ENCODE measurements around the gene LMOD1.
A peak's percentile ranks its signal among the peaks of the same experiment; 100 is the strongest.
"Not testable (repeated sequence)": the region's sequence is repeated elsewhere in the genome, so short reads cannot be mapped to it uniquely, and the experiment has no call there.

Gene LMOD1

DNA sequence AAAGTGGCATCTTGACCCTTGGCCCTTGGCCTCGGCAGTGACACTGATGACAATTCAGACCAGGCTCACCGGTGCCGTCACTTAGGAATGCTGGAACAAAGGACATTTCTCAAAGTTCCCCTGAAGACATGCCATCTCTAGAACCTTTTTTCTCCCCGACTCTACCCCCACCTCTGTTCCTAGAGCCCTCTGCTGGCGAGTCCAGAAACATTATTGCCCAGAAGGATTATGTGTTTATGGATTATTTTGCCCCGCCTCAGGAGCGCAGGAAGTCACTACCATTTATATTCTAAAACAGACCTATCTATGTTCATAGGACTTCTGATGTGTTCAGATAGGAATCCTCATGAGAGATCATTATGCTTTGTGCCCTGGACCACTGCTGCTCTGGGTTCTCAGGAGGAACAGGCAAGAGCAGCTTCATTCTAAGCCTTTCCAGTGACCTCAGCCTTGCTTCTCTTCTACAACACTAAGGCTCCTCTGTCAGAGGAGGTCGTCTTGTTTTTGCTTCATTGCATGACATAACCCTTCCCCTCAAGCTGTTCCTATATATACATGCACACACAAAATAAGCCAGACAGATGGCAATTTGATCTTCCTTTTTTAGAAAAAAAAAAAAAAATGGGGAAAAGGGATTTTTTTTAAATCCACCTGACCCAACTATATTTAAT lies 70.1 kb downstream of the LMOD1 start:
- TF ChIP-seq, protein P1, sequence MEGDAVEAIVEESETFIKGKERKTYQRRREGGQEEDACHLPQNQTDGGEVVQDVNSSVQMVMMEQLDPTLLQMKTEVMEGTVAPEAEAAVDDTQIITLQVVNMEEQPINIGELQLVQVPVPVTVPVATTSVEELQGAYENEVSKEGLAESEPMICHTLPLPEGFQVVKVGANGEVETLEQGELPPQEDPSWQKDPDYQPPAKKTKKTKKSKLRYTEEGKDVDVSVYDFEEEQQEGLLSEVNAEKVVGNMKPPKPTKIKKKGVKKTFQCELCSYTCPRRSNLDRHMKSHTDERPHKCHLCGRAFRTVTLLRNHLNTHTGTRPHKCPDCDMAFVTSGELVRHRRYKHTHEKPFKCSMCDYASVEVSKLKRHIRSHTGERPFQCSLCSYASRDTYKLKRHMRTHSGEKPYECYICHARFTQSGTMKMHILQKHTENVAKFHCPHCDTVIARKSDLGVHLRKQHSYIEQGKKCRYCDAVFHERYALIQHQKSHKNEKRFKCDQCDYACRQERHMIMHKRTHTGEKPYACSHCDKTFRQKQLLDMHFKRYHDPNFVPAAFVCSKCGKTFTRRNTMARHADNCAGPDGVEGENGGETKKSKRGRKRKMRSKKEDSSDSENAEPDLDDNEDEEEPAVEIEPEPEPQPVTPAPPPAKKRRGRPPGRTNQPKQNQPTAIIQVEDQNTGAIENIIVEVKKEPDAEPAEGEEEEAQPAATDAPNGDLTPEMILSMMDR (IDR thresholded peaks at IDR 0.05; ENCODE audit: insufficient read depth, low read length, missing control alignments) = peak; percentile 29
- no peak overlapping the region for H3K4me3 ChIP-seq (ENCODE audit: low read depth, low read length)
- DNase-seq (ENCODE audit: low read depth, low spot score) = no peak
- POLR2A ChIA-PET = no interaction called here
- CTCF ChIA-PET = interaction anchor here (0.6 to 12.5 kb wide), 6 partner anchors 7 to 95 kb away, joined by 3 to 244 read pairs (median 10); no protein-coding TSS in a partner anchor

DNA sequence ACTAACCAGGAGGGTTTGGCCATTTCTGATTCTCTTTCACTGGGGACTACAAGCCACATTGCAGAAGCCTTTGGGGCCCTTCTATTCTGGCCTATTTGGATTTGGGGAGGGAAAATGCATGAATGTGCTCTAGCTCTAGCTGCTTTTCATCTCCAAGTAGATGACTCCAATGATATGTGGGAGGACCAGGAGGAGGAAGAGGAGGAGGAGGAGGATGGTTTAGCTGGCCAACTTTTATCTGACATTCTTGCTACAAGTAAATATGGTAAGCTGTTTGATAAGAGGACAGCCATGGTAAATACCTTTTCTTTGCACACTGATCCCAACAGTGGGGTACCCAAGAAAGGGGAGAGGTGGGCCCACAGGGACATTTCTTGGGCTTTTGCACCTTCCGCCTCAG lies 71.7 kb downstream of the LMOD1 start:
- H3K4me3 ChIP-seq (ENCODE audit: low read depth, low read length) = no peak overlapping the region
- ChIA-PET POLR2A (interaction anchor here (0.6 to 1.1 kb wide), 2 partner anchors 8 to 25 kb away, joined by 3 read pairs; no protein-coding TSS in a partner anchor), CTCF (interaction anchor here (1.1 to 12.5 kb wide), 9 partner anchors 10 to 315 kb away, joined by 3 to 244 read pairs (median 3); no protein-coding TSS in a partner anchor)
- TF ChIP-seq, protein P1 (IDR thresholded peaks at IDR 0.05; ENCODE audit: insufficient read depth, low read length, missing control alignments) = no peak
- no peak for DNase-seq (ENCODE audit: low read depth, low spot score)

DNA sequence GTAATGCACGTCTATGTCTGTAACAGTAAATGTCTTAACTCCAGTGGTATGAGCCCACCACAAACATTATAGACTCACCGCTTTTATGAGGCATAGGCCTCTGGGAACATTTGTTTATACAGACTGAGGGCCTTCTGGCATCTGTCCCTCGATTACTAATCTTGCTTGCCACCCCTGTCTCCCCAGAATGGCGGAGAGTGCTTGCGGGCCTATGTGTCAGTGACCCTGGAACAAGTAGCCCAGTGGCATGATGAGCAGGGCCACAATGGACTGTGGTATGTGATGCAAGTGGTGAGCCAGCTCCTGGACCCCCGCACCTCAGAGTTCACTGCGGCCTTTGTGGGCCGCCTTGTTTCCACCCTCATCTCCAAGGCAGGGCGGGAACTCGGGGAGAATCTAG lies 76.0 kb downstream of the LMOD1 start:
- H3K4me3 ChIP-seq (ENCODE audit: low read depth, low read length) = no peak overlapping the region
- no peak for DNase-seq (ENCODE audit: low read depth, low spot score)
- TF ChIP-seq, protein P1 (IDR thresholded peaks at IDR 0.05; ENCODE audit: insufficient read depth, low read length, missing control alignments) = no peak
- ChIA-PET POLR2A (no interaction called here), CTCF (interaction anchor here (1.1 to 7.5 kb wide), 5 partner anchors 10 to 336 kb away, joined by 3 to 92 read pairs (median 4); no protein-coding TSS in a partner anchor)

DNA sequence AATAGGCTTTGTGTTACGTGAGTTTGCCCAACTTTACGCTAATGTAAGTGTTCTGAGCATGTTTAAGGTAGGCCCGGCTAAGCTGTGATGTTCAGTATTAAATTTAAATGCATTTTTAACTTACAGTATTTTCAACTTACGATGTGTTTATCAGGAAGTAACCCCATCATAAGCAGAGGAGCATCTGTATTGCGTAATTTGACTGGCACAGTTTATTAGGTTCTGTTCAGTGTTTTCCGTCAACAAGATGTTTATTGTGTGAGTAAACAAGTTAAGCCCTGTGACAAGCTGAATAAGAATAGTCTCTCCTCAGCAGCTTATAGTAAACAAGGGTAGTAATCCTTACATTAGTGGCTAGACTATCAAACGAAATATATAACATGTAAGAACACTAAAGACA lies 84.9 kb downstream of the LMOD1 start:
- ChIA-PET CTCF (interaction anchor here (1.4 to 3.6 kb wide), 2 partner anchors 11 to 16 kb away, joined by 6 to 17 read pairs; no protein-coding TSS in a partner anchor), POLR2A (no interaction called here)
- no peak overlapping the region for H3K4me3 ChIP-seq (ENCODE audit: low read depth, low read length)
- no peak for DNase-seq (ENCODE audit: low read depth, low spot score)
- TF ChIP-seq, protein P1 (IDR thresholded peaks at IDR 0.05; ENCODE audit: insufficient read depth, low read length, missing control alignments) = no peak

DNA sequence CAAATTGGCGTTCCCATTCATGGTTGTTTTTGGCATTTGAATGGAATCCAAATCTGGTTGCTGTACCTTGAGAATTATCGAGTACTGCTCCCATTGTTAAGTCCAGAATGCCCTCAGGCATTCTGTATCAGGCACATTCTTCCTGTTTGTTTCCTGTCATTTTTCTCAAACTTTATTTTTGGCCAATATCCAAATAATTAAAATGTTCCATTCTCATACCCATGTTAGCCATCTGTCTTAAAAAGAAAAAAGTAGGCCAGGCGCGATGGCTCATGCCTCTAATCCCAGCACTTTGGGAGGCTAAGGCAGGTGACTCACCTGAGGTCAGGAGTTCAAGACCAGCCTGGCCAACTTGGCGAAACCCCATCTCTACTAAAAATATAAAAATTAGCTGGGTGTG lies 86.9 kb downstream of the LMOD1 start:
- POLR2A ChIA-PET = no interaction called here
- TF ChIP-seq, protein P1 (IDR thresholded peaks at IDR 0.05; ENCODE audit: insufficient read depth, low read length, missing control alignments) = no peak
- H3K4me3 ChIP-seq (ENCODE audit: low read depth, low read length) = no peak overlapping the region
- CTCF ChIA-PET = interaction anchor here (1.4 to 3.6 kb wide), 2 partner anchors 11 to 18 kb away, joined by 5 to 17 read pairs; no protein-coding TSS in a partner anchor
- DNase-seq (ENCODE audit: low read depth, low spot score) = no peak

DNA sequence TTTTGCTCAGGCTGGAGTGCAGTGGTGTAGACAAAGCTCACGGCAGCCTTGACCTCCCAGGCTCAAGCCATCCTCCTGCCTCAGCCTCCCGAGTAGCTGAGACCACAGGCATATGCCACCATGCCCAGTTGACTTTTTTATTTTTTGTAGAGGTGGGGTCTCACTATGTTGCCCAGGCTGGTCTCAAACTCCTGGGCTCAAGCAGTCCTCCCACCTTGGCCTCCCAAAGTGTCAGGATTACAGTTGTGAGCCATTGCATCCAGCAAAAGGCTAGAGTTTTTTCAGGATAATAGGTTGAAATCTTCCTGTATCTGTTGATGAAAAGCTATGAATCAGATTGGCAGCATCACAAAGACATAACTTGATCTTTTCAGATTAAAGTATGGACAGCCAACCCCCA lies 89.6 kb downstream of the LMOD1 start:
- DNase-seq (ENCODE audit: low read depth, low spot score); POLR2A ChIA-PET; H3K4me3 ChIP-seq (ENCODE audit: low read depth, low read length): not testable (repeated sequence)
- CTCF ChIA-PET = interaction anchor here (1.2 kb wide), 1 partner anchor 17 kb away, joined by 5 read pairs; no protein-coding TSS in a partner anchor

Measured in AG04449 (cell line).